HuH-7 (cell line): ENCODE data around the gene HK2.
"Not testable (repeated sequence)": the region's sequence is repeated elsewhere in the genome, so short reads cannot be mapped to it uniquely, and the experiment has no call there.

ENCODE experiments used
- DNase-seq: peaks from one replicate; pipeline ENCODE4 v3.0.0; 2011; ENCODE audit warnings: low spot score

HK2 gene

GRCh38 chr2:74833418-74834233 is at the start of gene HK2:
Gene HK2, plus strand, starts transcription at chr2:74834127. Its CDS starts 454 bp downstream, at chr2:74834581.
- peak; percentile 92 for DNase-seq

GRCh38 chr2:74789271-74789670 is 44.7 kb upstream of the HK2 start:
- no peak for DNase-seq

- no peak for DNase-seq
Measured at GRCh38 chr2:74792282-74792681, 41.6 kb upstream of the HK2 start.

DNA sequence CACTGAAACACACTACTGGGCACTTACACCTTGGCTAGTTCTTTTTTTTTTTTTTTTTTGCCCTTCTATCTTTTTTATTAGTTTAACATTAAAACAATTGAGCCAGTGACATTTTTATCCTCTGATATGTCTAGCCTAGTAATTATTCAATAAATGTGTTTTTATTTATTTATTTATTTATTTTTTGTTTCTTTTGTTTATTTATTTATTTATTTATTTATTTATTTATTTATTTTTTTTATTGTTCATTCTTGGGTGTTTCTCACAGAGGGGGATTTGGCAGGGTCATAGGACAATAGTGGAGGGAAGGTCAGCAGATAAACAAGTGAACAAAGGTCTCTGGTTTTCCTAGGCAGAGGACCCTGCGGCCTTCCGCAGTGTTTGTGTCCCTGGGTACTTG is 39.0 kb upstream of the HK2 start:
- DNase-seq, result not testable (repeated sequence)

- DNase-seq, result no peak
Measured at GRCh38 chr2:74806355-74806839, 27.5 kb upstream of the HK2 start.

DNA sequence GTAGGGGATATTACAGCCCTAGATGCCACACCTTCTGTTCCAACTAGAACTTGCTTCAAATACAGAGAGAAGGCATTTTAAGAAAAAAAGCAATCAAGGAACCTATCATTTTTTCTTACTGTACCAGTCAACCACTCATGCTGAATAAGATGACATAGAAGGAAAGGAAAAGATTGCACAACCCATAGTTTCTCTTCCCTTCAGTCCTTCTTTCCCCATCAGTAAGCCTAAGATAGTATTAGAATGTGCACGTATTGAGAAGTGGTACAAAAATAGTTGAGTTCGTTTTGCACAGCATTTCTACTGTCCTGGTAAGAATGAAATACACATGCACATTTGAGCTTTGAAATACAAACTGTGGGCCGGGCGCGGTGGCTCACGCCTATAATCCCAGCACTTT is 27.0 kb upstream of the HK2 start:
- DNase-seq, result no peak

GRCh38 chr2:74812787-74813590 is 20.9 kb upstream of the HK2 start:
- no peak for DNase-seq

GRCh38 chr2:74814102-74814501 is 19.8 kb upstream of the HK2 start:
- DNase-seq, result no peak

DNA sequence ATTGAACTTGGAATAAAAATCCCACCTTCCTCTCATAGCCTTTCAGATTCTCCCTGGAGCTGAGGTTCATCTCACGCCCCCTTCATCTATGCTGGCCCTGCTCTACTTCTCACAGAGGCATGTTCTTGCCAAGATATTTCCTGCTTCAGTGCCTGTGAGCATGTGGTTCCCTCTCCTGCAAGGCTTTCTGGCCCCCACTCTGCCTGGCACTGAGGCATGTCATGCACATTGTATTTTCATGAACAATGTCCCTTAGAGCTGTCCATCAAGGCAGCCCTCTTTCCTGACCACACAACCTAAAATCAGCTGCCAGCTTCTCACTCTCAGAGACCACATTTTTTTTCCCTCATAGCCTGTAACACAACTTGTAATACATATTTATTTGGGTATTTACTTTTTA is 18.0 kb upstream of the HK2 start:
- DNase-seq, result no peak

- DNase-seq, result peak; percentile 37
Measured at GRCh38 chr2:74816540-74817303, 17.2 kb upstream of the HK2 start.

GRCh38 chr2:74817304-74817675 is 16.6 kb upstream of the HK2 start:
- DNase-seq, result no peak

DNA sequence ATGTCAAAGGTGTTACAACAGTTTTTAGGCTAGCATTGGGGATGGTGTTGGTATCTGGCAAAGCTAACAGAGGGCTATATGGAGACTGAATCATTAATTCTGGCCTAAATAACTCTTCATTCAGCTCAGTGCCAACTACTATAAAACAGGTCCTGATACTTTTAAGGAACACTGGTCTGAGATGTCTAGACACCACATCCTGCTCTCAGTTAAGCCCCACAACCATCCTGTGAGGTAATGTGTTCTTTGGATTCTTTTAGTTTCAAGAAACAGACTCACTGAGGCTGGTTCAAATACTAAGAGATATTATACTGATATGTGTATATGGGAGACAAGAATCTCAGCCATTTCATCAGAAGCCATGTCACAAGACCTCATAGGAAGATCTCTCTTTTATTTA is 14.2 kb upstream of the HK2 start:
- no peak for DNase-seq

DNA sequence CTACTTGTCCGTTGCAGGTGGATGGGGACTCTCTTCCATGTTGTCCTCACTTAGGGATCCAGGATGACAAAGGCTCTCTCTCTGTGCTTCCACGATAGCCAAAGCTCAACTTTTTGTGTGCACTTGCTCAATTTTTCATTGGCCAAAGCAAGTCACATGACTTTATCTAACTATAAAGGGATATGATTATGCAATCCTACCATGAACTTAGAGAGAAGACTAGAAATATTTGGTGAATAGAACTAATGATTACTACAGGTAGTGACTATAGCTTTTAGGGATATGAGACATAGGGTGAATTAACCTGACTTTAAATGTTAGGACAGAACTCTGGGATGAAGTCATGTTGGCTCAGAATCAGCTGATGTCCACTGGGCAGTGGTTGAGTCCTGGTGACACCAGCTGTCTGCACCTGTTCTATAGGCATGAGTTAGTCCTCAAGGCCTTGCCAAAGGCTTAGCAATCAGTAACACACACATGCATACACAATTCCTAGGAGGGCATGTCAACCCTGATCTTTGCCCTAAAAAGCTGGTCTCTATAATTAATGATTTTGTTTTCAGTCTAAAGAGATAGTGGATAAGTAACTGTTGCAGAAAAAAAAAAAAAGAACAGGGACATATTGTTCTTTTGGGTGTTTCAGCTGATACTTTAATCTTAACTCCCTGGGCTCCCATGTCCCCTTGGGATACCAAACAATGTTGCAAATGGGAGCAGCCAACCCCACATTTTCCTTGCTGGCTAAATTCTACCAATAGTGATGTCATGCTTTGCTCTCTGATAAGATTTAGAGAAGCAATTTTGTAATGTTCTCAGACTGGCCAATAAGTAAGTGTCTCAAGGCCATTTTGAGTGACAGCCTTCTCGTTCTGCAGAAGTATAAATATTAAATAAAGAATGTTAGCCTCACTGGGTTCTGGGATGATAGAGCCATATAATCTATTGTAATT is 12.5 kb upstream of the HK2 start:
- no peak for DNase-seq

- DNase-seq, result no peak
Measured at GRCh38 chr2:74822771-74823566, 11.0 kb upstream of the HK2 start.

DNA sequence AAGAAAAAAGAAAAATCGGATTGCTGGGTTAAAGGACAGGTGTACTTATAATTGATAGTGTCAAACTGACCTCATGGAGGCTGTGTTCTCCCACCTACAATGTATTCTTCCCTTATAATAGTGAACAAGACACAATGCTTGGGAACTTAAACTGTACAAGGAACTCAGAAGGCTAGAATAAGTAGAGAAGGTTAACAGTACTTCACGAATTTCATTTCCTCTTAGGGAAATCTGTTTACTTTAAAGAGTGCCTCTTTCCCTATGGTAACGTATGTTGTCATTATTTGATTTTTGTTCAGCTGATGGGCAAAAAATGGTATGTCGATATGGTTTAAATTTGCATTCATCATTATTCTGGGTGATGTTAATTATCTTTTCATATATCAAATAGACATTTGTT is 9.2 kb upstream of the HK2 start:
- DNase-seq, result no peak

GRCh38 chr2:74828543-74828942 is 5.4 kb upstream of the HK2 start:
- no peak for DNase-seq

DNA sequence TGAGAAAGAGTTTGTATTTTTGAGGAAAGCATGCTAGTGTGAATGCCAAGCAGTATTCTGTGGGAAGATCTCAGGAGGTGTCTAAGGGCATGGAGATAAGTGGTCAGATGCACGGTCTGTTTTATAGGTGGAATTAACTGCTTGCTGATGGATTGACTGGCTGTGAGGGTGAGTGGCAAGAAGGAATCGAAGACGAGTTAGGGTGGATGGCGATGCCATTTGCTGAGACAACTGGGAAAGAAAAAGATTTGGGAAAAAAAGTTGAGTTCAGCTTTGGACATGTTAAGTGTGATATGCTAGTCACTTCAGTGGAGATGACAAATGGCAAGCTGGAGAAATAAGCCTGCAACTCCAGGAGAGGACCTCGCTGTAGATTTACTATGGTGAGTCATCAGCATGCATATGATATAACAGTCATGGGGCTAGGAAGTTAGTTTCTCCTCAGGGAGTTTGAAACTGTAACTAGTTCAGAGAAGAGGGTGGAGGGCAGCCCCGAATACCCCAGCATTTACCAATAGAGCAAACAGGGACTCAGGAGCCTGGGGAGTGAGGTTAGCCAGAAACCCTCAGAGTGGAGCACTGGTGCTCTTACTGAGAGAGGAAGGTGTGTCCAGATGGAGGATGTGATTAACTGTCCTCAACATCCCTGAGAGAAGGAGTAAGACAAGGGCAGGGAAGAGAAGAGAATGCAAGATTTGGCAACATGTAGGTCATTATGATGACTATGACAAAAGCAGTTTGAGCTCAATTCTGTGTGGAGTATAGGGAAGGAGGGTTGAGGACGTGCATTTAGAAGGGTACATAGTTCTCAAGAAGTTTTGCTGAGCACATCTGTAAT is 2.0 kb upstream of the HK2 start:
- no peak for DNase-seq

GRCh38 chr2:74834234-74834791 is 386 bp downstream of the HK2 start:
- DNase-seq, result not testable (repeated sequence)
